ENCODE results near the gene TCTN1.
"Not testable (repeated sequence)": the region's sequence is repeated elsewhere in the genome, so short reads cannot be mapped to it uniquely, and the experiment has no call there.

The TCTN1 gene

GRCh38 chr12:110638796-110639195, 24.9 kb downstream of the TCTN1 start:
- DNase-seq (ENCODE audit: low spot score), result no peak

GRCh38 chr12:110639336-110640141, 25.6 kb downstream of the TCTN1 start:
- DNase-seq (ENCODE audit: low spot score), result peak; percentile 48

- DNase-seq (ENCODE audit: low spot score), result no peak
Measured at GRCh38 chr12:110640275-110641025, 26.5 kb downstream of the TCTN1 start.

GRCh38 chr12:110641521-110641920, 27.6 kb downstream of the TCTN1 start:
- DNase-seq (ENCODE audit: low spot score), result peak; percentile 20

GRCh38 chr12:110647631-110648040, 33.7 kb downstream of the TCTN1 start:
- no peak for DNase-seq (ENCODE audit: low spot score)

GRCh38 chr12:110649341-110649847, 35.5 kb downstream of the TCTN1 start:
- DNase-seq (ENCODE audit: low spot score), result no peak

GRCh38 chr12:110654238-110654637, 40.3 kb downstream of the TCTN1 start:
- DNase-seq (ENCODE audit: low spot score), result not testable (repeated sequence)

- DNase-seq (ENCODE audit: low spot score), result no peak
Measured at GRCh38 chr12:110656071-110656655, 42.2 kb downstream of the TCTN1 start.

- no peak for DNase-seq (ENCODE audit: low spot score)
Measured at GRCh38 chr12:110657747-110658146, 43.8 kb downstream of the TCTN1 start.

- DNase-seq (ENCODE audit: low spot score), result no peak
Measured at GRCh38 chr12:110658242-110658641, 44.3 kb downstream of the TCTN1 start.

- no peak for DNase-seq (ENCODE audit: low spot score)
Measured at GRCh38 chr12:110658878-110659277, 44.9 kb downstream of the TCTN1 start.

GRCh38 chr12:110661337-110661972, 47.5 kb downstream of the TCTN1 start:
- DNase-seq (ENCODE audit: low spot score), result no peak

- DNase-seq (ENCODE audit: low spot score), result no peak
Measured at GRCh38 chr12:110666892-110667291, 53.0 kb downstream of the TCTN1 start.

GRCh38 chr12:110667671-110668070, 53.7 kb downstream of the TCTN1 start:
- no peak for DNase-seq (ENCODE audit: low spot score)

GRCh38 chr12:110668480-110669192, 54.7 kb downstream of the TCTN1 start:
- no peak for DNase-seq (ENCODE audit: low spot score)

- no peak for DNase-seq (ENCODE audit: low spot score)
Measured at GRCh38 chr12:110669193-110669502, 55.2 kb downstream of the TCTN1 start.

- DNase-seq (ENCODE audit: low spot score), result no peak
Measured at GRCh38 chr12:110670161-110670701, 56.3 kb downstream of the TCTN1 start.

GRCh38 chr12:110676171-110676570, 62.2 kb downstream of the TCTN1 start:
- DNase-seq (ENCODE audit: low spot score), result no peak

GRCh38 chr12:110677206-110677911, 63.4 kb downstream of the TCTN1 start:
- DNase-seq (ENCODE audit: low spot score), result no peak

- DNase-seq (ENCODE audit: low spot score), result no peak
Measured at GRCh38 chr12:110677982-110678381, 64.1 kb downstream of the TCTN1 start.

GRCh38 chr12:110679201-110679600, 65.3 kb downstream of the TCTN1 start:
- no peak for DNase-seq (ENCODE audit: low spot score)

Measured in GM03348 (cell line).